HepG2 (cell line): ENCODE data around the gene C9orf78. TPM values are rescaled to one million over a fixed set of nuclear protein-coding genes. Genes with fewer than 3 reads are reported as not detected.

Experiments used
- ATM ChIP-seq: fragments of 450-650 bp; IDR thresholded peaks from 2 replicates; pipeline ENCODE4 v1.7.1; 2017; ENCODE audit warnings: mild to moderate bottlenecking, borderline replicate concordance
- HCFC1 ChIP-seq: fragments of 150-350 bp; IDR thresholded peaks from 2 replicates; pipeline ENCODE4 v1.6.1; 2014; ENCODE audit warnings: low read depth, low read length
- HMG20B ChIP-seq: conservative IDR thresholded peaks from 2 replicates; pipeline ENCODE4 v1.6.1; 2016; ENCODE audit warnings: missing genetic modification reagents, missing compliant biosample characterization
- KDM6A ChIP-seq: IDR thresholded peaks from 2 replicates; pipeline ENCODE4 v1.6.1; 2016; ENCODE audit warnings: low read depth
- MED8 ChIP-seq: sonication (generic); formaldehyde crosslinking; IDR thresholded peaks from 2 replicates; pipeline ENCODE4 v1.8.1; 2023; ENCODE audit warnings: mild to moderate bottlenecking, missing genetic modification reagents; ENCODE audit not compliant: insufficient replicate concordance
- NCOR1 ChIP-seq: fragments of 200-600 bp; sonication (generic); IDR thresholded peaks from 2 replicates; pipeline ENCODE4 v1.7.0; 2017; ENCODE audit warnings: antibody characterized with exemption, low read length, borderline replicate concordance
- RELA ChIP-seq: sonication (generic); formaldehyde crosslinking; IDR thresholded peaks from 2 replicates; pipeline ENCODE4 v1.4.0; 2020; ENCODE audit warnings: missing genetic modification reagents
- SOX6 ChIP-seq, 2 experiments: fragments of 450-650 bp in 1 of 2; sonication (generic) in 1 of 2; formaldehyde crosslinking in 1 of 2; IDR thresholded peaks; 2 replicates each; pipeline versions ENCODE4 v1.4.0 to v1.6.1; 2017 to 2020; ENCODE audit warnings: antibody characterized with exemption in 1 of 2, mild to moderate bottlenecking in 1 of 2, missing genetic modification reagents in 1 of 2
- TMF1 ChIP-seq: sonication (generic); formaldehyde crosslinking; IDR thresholded peaks from 2 replicates; pipeline ENCODE4 v1.8.1; 2022; ENCODE audit warnings: low read depth, missing genetic modification reagents
- YEATS4 ChIP-seq: sonication (generic); formaldehyde crosslinking; IDR thresholded peaks from 2 replicates; pipeline ENCODE4 v1.4.0; 2020; ENCODE audit warnings: missing genetic modification reagents, borderline replicate concordance
- ZC3H4 ChIP-seq: sonication (generic); formaldehyde crosslinking; IDR thresholded peaks from 2 replicates; pipeline ENCODE4 v1.4.0; 2020; ENCODE audit warnings: missing genetic modification reagents, borderline replicate concordance
- ZNF230 ChIP-seq: sonication (generic); formaldehyde crosslinking; IDR thresholded peaks from 2 replicates; pipeline ENCODE4 v1.4.0; 2020; ENCODE audit warnings: mild to moderate bottlenecking, missing genetic modification reagents
- ZNF563 ChIP-seq: sonication (generic); formaldehyde crosslinking; IDR thresholded peaks from 2 replicates; pipeline ENCODE4 v1.8.0; 2022; ENCODE audit warnings: mild to moderate bottlenecking, moderate library complexity, missing genetic modification reagents
- ZNF629 ChIP-seq: sonication (generic); formaldehyde crosslinking; conservative IDR thresholded peaks from 2 replicates; pipeline ENCODE4 v1.5.0; 2020; ENCODE audit warnings: missing genetic modification reagents
- ZNF652 ChIP-seq: IDR thresholded peaks from 2 replicates; pipeline ENCODE4 v1.6.1; 2016; ENCODE audit warnings: low read depth, borderline replicate concordance
- ZNF766 ChIP-seq: sonication (generic); formaldehyde crosslinking; IDR thresholded peaks from 2 replicates; pipeline ENCODE4 v1.5.0; 2020; ENCODE audit warnings: missing genetic modification reagents, borderline replicate concordance
- ZSCAN30 ChIP-seq: sonication (generic); formaldehyde crosslinking; IDR thresholded peaks from 2 replicates; pipeline ENCODE4 v1.5.0; 2020; ENCODE audit warnings: mild to moderate bottlenecking, missing genetic modification reagents
- polyA plus RNA-seq, 8 experiments: library from polyadenylated mRNA; depleted of rRNA in 3 of 8; stranded (reverse) in 7 of 8; unstranded in 1 of 8; fragments of >200 nt; fragmentation: Illumina TruSeq in 4 of 8; extraction: Trizol in 4 of 8; gene quantifications; 2 replicates each; pipeline versions ENCODE4 v1.2.1 to v1.2.3, GENCODE V29; 2011 to 2016; ENCODE audit warnings: low read depth in 4 of 8, missing spikeins in 1 of 8, mixed read lengths in 1 of 8; ENCODE audit not compliant: insufficient read depth in 1 of 8
- total RNA-seq, 5 experiments: library from RNA; depleted of rRNA; stranded (reverse); fragments of >200 nt; fragmentation: Illumina TruSeq; extraction: Trizol; gene quantifications; 2 replicates each; pipeline ENCODE4 v1.2.3, GENCODE V29; 2016; ENCODE audit warnings: low read depth in 1 of 5
- TF ChIP-seq, protein P1 (sequence below): IDR thresholded peaks from 2 replicates; pipeline ENCODE4 v1.6.1; 2016; ENCODE audit warnings: mild to moderate bottlenecking, missing biosample characterization, missing genetic modification reagents
- TF ChIP-seq, protein P2 (sequence below): IDR thresholded peaks from 2 replicates; pipeline ENCODE4 v1.6.1; 2018; ENCODE audit warnings: missing genetic modification reagents, mild to moderate bottlenecking, missing compliant biosample characterization
- TF ChIP-seq, protein P3 (sequence below): sonication (generic); formaldehyde crosslinking; IDR thresholded peaks from 2 replicates; pipeline ENCODE4 v1.5.1; 2020; ENCODE audit warnings: mild to moderate bottlenecking, moderate library complexity, missing genetic modification reagents

The C9orf78 gene
- total and polyA plus RNA-seq, 2 of the 13 experiments (the other 11 are each of a cell fraction or from before 2014, with no cell fraction given) = 18.4 to 35.5 TPM

DNA sequence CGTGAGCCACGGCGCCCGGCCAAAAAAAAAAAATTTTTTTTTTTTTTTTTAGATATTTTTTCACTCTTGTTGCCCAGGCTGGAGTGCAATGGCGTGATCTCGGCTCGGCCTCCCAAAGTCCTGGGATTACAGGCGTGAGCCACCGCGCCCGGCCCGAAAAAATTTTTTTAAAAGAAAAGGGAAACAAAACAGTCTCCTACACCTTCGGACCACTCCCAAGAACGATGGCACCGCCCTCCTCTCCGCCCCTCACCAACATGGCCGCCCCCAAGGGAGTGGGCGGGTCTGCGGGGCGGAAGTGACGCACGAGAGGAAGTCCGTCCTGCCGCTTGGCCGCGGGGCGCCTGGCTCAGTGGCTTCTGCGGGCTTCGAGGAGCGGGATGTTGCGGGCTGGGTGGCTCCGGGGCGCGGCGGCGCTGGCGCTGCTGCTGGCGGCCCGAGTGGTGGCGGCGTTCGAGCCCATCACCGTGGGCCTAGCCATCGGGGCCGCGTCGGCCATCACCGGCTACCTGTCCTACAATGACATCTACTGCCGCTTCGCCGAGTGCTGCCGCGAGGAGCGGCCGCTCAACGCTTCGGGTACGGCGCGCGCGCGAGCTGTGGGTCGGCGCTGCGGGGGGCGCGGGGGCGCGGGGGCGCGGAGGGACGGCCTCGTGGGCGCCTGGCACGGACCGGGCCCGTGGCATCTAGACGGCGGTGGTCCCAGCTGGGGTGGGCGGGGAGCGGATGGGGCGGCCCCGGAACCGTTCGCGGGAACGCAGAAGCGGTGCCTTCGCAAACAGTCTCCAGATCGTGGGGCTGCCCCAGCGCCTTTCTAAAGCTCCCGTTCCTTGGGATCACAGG is 32.0 kb downstream of the C9orf78 start, which contains the start of gene TOR1B (continued):
- TF ChIP-seq, protein P1, sequence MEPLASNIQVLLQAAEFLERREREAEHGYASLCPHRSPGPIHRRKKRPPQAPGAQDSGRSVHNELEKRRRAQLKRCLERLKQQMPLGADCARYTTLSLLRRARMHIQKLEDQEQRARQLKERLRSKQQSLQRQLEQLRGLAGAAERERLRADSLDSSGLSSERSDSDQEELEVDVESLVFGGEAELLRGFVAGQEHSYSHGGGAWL (CRISPR knock-in tag) = peak; percentile 65; the same call in 1 of the 2 replicates
- TF ChIP-seq ZC3H4 (CRISPR knock-in tag) = no peak
- TF ChIP-seq TMF1 (CRISPR knock-in tag) = peak; percentile 60; the same call in 1 of the 2 replicates
- no peak for TF ChIP-seq KDM6A (CRISPR knock-in tag)
- TF ChIP-seq ZNF629 (CRISPR knock-in tag) = no peak; the same call in 1 of the 2 replicates
- TF ChIP-seq SOX6 (IDR thresholded peaks at IDR 0.05) = no peak
- TF ChIP-seq SOX6 (CRISPR knock-in tag; IDR thresholded peaks at IDR 0.05) = peak; percentile 25; the same call in 1 of the 2 replicates
- TF ChIP-seq ZSCAN30 (CRISPR knock-in tag) = peak; percentile 81; the same call in 1 of the 2 replicates
- peak; percentile 79; the same call in 1 of the 2 replicates for TF ChIP-seq YEATS4 (CRISPR knock-in tag)
- no peak for TF ChIP-seq HMG20B (CRISPR knock-in tag)
- no peak for TF ChIP-seq MED8 (CRISPR knock-in tag)
- 0 out of 2 replicates have a peak, but pooled peaks have one; percentile 67 for TF ChIP-seq ZNF230 (CRISPR knock-in tag)
- TF ChIP-seq, protein P2, sequence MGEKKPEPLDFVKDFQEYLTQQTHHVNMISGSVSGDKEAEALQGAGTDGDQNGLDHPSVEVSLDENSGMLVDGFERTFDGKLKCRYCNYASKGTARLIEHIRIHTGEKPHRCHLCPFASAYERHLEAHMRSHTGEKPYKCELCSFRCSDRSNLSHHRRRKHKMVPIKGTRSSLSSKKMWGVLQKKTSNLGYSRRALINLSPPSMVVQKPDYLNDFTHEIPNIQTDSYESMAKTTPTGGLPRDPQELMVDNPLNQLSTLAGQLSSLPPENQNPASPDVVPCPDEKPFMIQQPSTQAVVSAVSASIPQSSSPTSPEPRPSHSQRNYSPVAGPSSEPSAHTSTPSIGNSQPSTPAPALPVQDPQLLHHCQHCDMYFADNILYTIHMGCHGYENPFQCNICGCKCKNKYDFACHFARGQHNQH (CRISPR knock-in tag) = peak; percentile 49
- TF ChIP-seq ATM = no peak
- TF ChIP-seq, protein P3, sequence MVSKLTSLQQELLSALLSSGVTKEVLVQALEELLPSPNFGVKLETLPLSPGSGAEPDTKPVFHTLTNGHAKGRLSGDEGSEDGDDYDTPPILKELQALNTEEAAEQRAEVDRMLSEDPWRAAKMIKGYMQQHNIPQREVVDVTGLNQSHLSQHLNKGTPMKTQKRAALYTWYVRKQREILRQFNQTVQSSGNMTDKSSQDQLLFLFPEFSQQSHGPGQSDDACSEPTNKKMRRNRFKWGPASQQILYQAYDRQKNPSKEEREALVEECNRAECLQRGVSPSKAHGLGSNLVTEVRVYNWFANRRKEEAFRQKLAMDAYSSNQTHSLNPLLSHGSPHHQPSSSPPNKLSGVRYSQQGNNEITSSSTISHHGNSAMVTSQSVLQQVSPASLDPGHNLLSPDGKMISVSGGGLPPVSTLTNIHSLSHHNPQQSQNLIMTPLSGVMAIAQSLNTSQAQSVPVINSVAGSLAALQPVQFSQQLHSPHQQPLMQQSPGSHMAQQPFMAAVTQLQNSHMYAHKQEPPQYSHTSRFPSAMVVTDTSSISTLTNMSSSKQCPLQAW (CRISPR knock-in tag) = no peak
- TF ChIP-seq HCFC1 = peak; percentile 80
- no peak for TF ChIP-seq ZNF652
- peak; percentile 77; the same call in 1 of the 2 replicates for TF ChIP-seq ZNF563 (CRISPR knock-in tag)
- TF ChIP-seq NCOR1 = no peak
- TF ChIP-seq ZNF766 (CRISPR knock-in tag) = 0 out of 2 replicates have a peak, but pooled peaks have one; percentile 53
- no peak for TF ChIP-seq RELA (CRISPR knock-in tag)
